Activated CD4-positive, alpha-beta T cell treated with anti-CD3 and anti-CD28 coated beads, Interleukin-2, amount 50 U/mL, for 4 hours (primary cell): Measurements from ENCODE around the gene SLC37A3.
A peak's percentile ranks its signal among the peaks of the same experiment; 100 is the strongest.

ENCODE experiments used
- DNase-seq, 2 experiments: peaks; one replicate each; pipeline ENCODE4 v3.0.0-alpha.2; 2020

The SLC37A3 gene

GRCh38 chr7:140400381-140400780 is 2.1 kb upstream of the SLC37A3 start:
- no peak for DNase-seq

DNA sequence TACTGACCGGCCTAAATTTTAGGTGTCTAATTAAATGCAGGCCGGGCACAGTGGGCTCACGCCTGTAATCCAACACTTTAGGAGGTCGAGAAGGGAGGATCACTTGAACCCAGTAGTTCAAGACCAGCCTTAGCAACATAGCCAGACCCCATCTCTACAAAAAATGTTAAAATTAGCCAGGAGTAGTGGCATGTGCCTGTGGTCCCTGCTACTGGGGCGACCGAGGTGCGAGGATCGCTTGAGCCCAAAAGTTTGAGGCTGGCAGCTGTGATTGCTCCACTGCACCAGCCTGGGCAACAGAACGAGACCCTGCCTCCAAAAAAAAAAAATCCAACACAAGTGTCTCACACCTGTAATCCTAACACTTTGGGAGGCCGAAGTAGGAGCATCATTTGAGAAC is 491 bp upstream of the SLC37A3 start:
- no peak for DNase-seq

DNA sequence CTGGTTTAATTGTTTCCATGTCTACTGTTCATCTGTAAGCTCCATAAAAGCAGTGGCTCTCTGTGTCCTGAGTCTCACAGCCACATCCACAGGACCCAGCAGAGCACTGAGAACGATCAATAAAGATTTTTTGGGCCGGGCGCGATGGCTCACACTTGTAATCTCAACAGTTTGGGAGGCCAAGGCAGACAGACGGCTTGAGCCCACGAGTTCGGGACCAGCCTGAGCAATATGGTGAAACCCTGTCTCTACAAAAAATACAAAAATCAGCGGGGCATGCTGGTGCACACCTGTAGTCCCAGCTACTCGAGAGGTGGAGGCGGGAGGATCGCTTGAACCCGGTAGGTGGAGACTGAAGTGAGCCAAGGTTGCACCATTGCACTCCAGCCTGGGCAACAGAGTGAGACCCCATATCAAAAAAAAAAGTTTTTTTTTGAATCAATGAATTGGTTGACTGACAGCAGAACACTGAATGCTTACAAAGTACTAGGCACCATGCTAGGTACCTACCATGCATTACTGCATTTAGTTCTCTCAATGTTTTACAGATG is 4.5 kb downstream of the SLC37A3 start:
- DNase-seq: no peak

DNA sequence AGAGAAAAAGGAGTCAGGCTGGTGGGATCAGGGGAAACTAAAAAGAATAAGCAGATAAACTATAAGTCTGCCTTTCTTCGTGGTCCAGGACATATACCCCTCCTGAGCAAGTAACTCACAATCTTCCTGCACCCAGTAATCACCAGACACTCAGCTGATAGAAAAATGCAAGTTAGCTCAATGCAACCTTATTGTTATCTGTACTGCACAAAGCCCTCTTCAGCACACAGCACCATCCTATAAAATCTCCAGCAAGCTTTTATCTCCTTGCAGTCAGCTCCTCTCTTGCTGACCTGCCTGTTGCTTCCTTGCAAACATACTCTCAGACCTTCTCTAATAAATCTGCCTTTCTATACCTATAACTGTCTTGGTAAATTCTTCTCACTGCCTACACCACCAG is 6.7 kb downstream of the SLC37A3 start:
- no peak for DNase-seq

- no peak for DNase-seq
These were observed 7.7 kb downstream of the SLC37A3 start for GRCh38 chr7:140390466-140391190.

DNA sequence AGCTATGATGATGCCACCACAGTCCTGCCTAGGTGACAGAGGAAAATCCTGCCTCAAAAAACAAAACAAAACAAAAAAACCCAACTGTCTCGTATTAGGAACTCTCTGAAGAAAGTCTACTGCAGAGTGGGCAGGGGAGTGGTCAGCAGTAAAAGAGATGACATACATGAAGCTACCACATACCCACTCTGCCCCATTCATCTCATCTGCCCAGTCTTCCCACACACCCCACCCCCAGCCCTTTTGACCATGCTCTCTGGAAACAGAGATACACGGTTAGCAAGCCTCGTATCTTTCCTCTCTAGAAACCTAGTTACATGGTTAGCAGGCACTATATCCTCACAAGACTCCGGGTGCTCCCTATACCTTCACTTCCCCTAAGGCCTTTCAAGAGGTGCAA is 8.3 kb downstream of the SLC37A3 start:
- no peak for DNase-seq

DNA sequence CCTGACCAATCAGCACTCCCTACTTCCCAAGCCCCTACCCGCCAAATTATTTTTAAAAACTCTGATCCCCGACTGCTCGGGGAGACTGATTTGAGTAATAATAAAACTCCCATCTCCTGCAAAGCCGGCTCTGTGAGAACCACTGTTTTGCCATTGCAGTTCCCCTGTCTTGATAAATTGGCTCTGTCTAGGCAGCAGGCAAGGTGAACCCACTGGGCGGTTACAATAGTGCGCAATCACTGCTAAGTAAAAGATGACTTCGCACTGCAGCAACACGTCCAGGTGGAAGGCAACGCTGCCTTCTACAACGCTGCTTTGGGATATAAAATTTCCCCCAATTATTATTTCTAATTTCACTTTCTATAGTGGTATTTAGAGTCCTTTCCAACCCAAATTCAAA is 8.9 kb downstream of the SLC37A3 start:
- DNase-seq: no peak

DNA sequence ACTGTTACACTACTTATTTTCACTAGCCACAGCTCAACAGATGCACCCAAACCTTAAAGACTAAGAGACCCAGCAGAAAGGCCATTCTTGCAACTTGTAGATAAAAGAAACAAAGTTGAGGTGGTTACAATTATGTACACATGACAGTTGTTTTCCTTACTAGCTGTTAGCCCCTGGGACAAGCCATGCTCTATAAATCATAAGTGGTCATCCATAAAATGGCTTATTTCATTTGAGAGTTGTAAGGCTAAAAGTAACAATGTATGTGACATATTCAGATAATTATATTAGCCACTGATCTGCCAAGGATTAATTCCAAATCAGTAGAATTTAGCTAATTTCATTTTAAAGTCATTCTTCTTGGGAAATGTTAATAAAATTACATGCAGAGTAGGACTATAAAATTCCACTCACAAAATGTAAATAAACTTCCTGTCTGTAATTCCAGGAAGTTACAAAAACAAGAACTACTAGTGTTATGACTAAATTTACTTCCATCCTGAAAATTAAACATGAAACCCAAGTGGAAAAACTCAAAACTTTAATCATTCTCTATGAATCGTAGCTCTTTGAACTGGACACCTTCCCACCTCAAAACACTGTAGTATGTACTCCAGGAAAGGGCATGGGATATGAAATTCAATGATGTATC is 13.3 kb downstream of the SLC37A3 start:
- DNase-seq: no peak

DNA sequence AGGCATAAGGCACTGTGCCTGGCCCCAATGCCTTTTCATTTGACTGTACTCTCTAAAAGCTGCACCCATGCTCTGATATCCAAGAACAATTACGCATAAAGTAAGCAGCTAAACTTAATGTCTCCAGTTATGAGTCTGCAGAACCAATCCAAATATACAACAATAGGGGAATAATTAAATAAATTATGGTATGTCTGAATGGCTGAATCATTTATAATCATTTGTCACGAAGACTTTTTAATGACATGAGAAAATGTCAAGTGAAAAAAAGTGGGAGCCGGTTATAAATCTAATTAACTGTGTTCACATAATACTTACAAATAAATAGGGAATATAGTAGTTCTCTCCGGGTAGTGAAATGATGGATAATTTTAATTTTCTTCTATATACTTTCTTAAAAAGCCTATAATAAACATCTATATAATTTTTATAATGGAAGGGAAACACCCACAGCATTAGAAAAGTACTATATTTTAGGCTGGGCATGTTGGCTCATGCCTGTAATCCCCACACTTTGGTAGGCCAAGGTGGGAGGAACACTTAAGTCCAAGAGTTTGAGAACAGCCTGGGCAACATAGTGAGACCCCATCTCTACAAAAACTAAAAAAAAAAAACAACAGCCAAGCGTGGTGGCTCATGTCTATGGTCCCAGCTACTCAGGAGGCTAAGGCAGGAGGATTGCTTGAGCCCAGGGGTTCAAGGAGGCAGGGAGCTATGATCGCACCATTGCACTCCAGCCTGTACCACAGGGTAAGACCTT is 14.2 kb downstream of the SLC37A3 start:
- no peak for DNase-seq

DNA sequence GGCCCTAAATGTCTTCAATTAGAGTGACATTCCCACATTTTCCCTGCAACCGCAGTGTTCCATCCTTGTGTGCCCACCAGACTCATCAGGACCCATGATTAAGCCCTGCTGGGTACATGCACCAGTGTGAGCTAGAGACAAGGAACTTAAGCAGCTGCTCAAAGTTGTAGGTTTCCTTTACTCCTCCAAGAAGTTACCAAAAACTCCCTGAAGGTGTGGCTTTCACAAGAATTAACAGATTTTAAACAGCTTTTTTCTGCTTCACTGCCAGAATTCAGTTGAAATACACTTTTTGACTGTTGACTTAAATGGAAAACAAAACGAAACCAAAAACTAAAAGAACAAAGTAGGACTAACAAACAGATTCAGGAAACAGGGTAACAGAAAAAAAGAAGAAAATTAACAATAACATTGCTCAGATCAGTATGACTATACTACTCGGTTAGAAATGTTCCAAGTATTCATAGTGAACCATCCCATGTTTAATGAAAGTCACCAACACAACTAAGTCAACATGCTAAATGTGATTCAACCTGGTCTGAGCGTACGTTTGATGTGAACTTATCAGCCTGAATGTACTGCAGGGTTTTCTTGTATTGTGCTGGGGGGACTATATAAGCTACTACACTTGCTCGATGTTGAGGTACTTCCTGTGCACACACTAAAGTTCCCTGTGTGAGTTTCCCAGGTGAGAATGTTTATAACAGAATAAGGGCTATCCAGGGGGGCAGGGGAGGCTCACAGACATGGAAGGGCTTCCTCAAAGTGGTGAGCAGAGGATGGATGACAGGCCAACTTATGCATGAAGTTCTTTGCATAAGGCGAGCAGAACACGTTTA is 22.2 kb downstream of the SLC37A3 start:
- no peak for DNase-seq

DNA sequence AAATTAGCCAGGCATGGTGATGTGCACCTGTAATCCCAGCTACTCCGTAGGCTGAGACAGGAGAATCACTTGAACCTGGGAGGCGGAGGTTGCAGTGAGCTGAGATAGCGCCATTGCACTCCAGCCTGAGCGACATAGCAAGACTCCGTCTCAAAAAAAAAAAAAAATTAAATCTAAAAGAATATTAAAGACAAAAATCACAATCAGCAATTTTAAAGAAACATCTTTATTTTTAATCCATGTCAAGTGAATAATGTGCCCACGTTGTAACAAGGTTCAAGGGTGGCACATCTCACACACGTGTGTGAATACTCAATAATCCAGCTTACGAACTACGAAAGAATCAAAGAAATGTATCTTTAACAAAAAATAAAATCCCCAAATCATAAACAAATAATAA is 23.0 kb downstream of the SLC37A3 start:
- DNase-seq: no peak

GRCh38 chr7:140369294-140369693 is 29.0 kb downstream of the SLC37A3 start:
- DNase-seq: no peak

DNA sequence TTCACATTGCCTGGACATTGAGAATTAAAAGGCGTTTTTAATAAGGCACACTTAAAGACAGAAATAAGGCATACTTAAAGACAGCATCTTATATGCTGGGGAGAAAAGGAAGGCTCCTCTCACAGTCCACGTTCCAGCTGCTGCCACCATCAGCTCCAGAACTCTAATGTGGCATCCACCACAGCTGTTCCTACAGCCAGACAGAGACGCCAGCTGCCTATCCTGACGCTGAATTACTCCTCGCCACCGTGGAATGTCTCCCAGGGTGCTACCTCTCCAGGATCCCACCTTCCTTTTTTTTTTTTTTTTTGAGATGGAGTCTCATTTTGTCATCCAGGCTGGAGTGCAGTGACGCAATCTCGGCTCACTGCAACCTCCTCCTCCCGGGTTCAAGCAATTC is 30.8 kb downstream of the SLC37A3 start:
- no peak for DNase-seq

DNA sequence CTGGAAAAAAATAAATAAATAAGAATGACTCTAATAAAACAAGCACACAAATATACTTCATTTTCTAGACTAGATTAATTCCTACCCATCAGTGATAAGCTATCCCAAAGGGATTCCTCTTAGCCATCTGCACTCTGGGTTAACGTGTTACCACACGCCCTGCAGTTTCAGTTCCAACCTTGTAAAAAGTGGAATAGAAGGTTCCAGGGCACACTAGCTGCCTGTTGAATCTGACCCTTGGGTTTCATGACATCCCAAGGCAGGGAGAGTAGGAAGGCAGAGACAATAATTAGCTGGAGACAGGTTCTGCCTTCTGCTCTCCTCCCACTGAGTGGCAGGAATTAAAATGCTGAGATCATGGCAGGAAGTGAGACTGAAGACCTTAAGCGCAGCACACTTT is 33.5 kb downstream of the SLC37A3 start:
- DNase-seq: no peak

- DNase-seq: no peak
These were observed 37.6 kb downstream of the SLC37A3 start for GRCh38 chr7:140360697-140361229.

DNA sequence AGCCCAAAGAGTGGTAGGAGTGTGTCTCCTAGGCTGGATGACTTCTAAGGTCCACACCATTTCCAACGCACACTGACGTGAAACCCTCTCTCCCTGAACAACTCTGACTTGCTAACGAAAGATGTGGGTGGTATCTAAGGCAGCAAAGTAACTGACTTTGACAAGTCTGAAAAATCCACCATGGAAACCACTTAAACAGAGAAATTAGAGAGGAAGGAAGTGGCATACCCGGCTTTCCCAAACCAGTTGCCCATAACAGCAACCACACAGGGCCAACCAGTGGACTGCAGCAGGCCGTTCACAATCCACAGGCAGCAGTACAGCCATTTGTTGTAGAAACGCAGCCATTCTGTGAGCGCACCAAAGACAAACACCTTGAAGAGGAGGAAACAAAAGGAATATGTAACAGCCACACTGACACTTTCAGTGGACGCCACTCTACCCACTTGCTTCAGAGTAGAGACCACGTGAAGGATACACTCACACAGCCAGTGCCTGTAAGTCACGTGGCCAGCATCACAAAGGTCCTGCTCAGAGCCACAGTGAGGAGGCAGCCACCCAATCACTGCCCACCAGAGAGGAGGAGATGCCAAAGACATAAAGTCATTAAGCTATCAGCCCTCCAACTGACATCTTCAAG is 39.8 kb downstream of the SLC37A3 start:
- DNase-seq: peak; percentile 13 to 21

DNA sequence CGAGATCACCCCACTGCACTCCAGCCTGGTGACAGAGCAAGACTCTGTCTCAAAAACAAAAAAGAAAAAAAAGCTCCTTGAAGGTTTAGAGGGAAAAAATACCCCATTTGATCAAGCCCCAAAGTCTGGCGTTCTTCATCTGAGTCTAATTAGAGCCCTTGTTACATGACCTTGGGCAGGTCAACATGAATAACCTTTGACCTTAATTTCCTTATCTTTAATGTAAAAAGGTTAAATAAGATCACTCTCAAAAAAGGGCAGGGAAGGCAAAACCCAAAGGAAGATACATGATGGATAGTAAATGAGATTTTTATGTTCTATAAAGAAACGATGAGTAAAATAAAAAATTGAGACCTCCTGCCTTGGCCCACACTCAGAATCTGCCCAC is 40.3 kb downstream of the SLC37A3 start:
- no peak for DNase-seq

DNA sequence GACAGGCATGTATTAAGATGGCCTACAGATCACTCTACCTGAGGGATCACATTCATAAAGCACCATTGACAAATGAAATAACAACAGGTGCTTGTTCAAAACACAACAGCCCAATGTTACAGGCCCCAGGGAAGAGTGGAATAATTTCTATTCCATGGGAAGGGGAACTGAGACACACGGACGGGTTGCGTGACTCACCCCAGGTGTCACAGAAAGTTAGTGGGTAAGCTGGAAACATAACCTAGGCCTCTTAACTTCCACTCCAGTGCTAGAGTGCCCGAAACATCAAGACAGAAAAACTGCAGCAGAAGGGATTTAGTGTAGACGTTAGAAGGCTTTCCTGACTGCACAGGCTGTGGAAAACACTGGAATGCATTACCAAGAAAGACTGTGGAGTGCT is 48.3 kb downstream of the SLC37A3 start:
- no peak for DNase-seq

DNA sequence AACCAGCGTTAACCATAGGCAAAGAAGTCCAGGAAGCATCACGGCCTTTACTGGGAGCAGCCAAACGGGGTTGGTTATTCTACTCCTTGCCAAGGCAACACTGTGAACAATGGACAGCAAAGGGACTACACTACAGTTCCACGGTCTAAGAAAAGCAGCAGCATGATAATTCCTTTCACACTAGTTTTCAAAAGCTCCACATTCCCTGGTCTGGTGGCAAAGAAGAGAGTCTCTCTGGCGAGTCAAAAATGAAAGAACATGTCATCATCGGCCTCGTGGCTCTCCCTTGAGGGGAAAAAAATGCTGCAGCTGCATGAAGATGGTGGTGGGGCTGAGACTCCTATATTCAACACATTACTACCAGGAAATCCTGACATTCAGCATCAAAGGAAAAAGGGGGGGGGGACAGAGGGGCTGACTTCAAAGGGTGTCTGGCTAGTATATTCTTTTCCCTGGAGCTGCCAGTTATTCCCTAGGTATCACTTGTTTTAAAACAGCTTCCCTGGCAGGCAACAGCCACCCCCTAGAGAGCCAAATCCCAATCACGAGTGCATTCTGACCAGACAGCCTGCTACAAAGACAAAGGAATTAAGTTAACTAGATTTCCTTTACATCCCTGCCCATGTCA is 49.1 kb downstream of the SLC37A3 start:
- no peak for DNase-seq

DNA sequence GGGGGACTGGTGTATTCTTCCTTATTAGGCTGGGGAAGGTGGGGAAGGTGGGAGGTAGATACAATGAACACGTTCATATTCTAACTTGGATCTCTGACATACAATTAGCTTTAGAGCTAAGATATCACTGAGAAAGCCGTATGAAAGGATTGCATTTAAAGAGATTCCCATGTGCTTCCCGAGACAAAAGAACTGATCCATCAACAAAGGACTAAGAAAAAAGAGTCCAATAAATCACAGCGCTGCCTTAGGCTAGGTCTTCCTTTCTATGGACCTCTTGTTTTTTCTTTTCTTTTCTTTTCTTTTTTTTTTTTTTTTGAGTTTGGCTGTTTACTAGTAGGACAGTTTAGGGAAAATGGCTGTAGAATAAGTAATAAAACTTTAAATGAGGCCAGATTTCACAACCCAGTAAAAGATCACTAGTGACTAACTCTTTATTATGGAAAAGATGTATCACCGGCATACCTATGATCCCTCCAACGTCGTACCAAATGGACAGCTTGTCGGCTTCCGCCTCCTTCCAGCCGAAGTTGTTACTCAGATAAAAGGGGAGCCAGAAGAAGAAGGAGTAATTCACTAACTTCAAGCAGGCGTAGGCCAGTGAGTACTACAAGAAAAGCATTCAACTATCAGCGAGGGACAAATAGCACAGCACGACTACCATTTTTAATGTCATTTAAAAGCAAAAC is 50.0 kb downstream of the SLC37A3 start:
- no peak for DNase-seq

GRCh38 chr7:140347218-140347617 is 51.1 kb downstream of the SLC37A3 start:
- DNase-seq: no peak
